Activated CD8-positive, alpha-beta memory T cell treated with anti-CD3 and anti-CD28 coated beads, Interleukin-2, amount 50 U/mL, for 24 hours (primary cell): ENCODE data around the gene MCRIP2.
"Not testable (repeated sequence)": the region's sequence is repeated elsewhere in the genome, so short reads cannot be mapped to it uniquely, and the experiment has no call there.

ENCODE experiments used
- DNase-seq: peaks from one replicate; pipeline ENCODE4 v3.0.0-alpha.2; 2020; ENCODE audit errors: extremely low read depth

The MCRIP2 gene

DNA sequence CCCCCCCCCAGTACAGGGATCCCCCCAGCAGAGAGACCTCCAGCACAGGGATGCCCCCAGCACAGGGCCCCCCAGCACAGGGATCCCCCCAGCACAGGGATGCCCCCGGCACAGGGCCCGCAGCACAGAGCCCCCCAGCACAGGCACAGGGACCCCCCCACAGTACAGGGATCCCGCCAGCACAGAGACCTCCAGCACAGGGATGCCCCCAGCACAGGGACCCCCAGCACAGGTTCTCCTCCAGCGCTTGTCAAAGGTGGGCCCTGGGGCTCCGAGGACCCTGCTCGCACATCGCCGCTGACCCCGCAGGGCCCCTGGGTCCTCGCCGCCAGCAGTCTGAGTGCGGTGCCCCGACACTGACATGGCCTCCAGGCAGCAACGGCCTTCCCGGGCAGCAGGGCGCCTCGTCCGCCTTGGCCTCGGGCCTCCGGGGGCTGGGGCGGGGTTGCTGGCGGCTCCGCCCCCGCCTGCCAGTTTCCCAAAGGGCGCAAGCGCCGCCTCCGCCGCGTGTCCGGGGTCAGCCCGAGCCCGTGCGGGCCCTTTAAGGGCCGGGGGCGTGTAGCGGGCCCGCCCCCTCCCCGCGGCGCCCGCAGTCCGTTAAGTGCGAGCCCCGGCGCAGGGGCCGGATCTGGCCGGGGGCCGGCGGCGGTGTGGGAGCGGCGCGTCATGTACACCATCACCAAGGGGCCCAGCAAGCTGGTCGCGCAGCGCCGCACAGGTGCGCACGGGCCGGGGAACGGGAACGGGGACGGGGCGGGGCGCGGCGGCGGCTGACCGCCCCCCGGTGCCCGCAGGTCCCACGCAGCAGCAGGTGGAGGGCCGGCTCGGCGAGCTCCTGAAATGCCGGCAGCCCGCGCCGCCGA, at the start of gene MCRIP2:
MCRIP2 (plus strand) TSS at position 503 of the 863 bp plus-strand sequence; CDS start at position 667, 164 bp downstream.
- no peak for DNase-seq

- no peak for DNase-seq
These were observed 49.6 kb upstream of the MCRIP2 start for GRCh38 chr16:591892-592517.

DNA sequence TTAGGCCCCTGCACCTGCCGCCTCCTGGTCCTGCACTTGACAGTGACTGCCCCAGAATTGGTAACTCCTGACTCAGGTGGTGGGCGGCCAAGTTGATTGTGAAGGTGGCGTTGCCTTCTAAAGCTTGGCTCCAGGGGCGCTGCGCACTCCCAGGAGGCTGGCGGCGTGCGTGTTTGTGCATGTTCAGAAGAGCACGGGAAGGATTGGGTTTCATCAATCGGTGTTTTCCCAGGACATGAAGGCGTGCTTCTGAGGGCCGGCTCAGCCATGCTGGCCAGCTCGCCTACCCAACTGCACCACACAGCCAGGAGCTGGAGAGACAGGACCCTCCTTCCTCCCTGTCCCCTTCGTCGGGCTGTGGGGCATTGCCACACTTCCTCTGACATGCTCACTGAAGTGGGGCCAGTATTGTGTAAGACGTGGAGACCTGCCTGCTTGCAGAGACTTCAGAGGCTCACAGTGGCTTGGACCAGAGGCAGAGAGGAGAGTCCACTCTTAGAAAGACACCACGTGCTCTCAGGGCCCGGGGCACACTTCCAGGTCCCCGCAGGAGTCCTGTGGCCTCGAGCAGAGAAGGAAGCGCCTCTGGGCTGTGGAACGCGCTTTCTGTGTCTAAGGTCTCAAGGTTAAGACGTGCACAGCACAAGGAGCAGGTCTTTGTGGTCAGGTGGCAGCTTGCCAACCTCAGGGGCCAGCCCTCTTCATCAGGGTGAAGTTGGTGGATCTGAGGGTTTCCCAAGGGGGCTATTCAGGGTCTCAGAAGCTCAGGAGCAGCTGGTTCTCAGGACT, 48.9 kb upstream of the MCRIP2 start:
- no peak for DNase-seq

DNA sequence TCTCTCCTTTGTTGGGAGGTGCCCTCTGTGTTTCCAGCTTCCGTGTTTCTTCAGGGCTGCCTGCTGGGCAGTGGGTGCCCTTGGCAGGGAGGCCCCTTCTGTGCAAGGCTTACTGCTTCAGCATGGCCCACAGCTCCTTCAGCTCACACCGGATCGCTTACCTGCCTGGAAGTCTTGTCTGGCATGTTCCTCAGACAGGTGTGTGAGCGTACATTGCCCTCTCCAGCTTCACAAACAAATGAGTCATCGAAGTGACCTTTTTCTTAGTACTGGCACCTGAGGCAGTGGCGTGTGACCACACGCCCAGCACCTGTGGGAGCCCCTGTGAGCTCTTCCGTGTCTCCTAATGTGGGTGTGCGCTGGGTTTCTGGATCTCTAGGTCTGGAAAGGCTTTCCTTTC, 48.2 kb upstream of the MCRIP2 start:
- no peak for DNase-seq

DNA sequence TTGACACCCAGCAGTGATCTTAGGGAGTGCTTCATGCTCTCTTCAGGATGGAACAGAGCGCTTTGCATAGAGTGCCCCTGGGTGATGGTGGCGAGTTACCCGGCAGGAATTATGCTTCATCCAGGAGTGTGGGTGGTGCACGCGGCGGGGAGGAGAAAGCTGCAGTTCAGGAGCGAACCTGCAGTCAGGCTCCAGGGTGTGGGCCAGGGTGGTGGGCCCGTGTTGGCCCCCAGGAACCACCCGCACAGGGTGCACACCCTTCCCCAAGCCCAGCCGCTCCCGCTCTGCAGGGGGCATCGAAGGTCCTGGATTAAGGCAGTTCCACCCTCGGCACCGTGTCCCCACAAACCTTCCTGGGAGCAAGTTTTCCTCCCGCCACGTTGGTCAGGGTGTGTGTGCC, 47.8 kb upstream of the MCRIP2 start:
- no peak for DNase-seq

- DNase-seq = no peak
These were observed 46.5 kb upstream of the MCRIP2 start for GRCh38 chr16:595094-595528.

DNA sequence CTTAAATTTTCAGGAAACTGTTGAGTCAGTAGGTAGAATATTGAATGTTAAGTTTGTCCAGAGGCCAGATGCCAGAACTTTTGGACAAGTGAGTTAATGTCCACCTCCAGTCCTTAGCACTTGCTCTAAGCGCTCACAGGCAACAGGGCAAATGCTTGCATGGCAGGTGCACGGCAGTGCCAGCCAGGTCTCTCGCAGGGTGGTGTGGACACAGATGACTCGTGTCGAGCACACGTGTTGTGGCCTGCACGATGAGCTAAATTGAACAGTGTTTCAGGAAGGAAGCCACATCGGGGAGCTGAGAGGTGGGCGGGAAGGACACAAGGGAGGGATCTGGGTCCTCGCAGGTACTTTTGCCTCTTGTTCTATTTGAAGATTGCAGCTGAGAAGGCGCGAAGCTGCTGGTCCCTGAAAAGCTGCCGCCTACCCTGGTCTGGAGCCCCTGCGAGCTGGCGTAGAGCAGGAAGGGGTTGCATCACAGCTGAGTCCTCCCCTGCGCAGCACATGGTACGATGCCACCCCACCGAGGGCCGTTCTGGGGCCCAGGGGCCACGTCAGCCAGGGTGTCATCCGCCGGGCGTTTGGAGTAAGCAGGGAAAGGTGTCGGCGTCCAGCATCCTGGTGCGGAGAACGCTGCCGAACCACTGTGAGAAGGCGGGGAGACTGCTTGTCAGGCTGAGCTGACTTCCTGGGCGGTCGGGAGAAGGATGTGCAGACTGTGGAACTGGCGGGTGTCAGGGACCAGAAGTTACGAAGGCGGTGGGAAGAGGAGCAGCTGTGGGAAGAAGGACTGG, 45.5 kb upstream of the MCRIP2 start:
- no peak for DNase-seq

DNA sequence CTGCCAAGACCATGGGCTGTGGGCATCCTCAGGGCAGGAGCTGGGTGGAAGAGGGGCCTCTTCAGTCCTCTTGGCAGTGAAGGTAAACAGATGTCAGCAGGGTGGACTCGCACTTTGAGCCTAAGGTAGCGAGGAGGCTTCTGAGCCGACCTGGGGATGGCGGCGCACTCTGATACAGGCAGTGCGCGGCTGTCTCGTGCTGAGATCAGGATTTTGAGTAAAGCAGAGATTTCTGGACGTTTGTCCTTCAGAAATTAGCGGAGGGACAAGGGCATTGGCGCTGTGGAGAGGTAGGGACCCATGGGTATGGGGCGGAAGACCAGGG, 44.9 kb upstream of the MCRIP2 start:
- DNase-seq = no peak

GRCh38 chr16:597655-598054, 44.0 kb upstream of the MCRIP2 start:
- not testable (repeated sequence) for DNase-seq

GRCh38 chr16:598823-599739, 42.5 kb upstream of the MCRIP2 start:
- DNase-seq = no peak

GRCh38 chr16:600781-601180, 40.8 kb upstream of the MCRIP2 start:
- DNase-seq = no peak

GRCh38 chr16:603933-604332, 37.7 kb upstream of the MCRIP2 start:
- no peak for DNase-seq

- DNase-seq = no peak
These were observed 34.8 kb upstream of the MCRIP2 start for GRCh38 chr16:606656-607307.

GRCh38 chr16:608019-608418, 33.6 kb upstream of the MCRIP2 start:
- no peak for DNase-seq

DNA sequence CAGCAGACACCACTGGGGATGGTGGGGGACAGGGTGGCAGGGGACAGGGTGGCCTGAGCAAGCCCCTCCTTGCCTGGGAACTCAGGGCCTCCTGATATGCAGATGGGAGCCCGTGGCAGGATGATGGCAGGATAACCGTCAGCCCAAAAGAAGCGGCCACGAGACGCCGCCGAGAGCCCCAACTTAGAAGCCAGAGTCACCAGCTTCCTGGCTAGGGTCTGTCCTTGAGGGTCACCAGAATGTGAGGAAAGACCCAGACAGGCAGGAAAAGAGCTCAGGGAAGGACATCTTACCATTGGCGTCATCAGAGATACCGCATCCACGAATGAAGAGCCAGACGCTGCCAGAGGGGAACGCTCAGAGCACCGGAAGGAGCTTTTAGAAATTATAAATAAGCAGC, 32.3 kb upstream of the MCRIP2 start:
- DNase-seq = no peak

DNA sequence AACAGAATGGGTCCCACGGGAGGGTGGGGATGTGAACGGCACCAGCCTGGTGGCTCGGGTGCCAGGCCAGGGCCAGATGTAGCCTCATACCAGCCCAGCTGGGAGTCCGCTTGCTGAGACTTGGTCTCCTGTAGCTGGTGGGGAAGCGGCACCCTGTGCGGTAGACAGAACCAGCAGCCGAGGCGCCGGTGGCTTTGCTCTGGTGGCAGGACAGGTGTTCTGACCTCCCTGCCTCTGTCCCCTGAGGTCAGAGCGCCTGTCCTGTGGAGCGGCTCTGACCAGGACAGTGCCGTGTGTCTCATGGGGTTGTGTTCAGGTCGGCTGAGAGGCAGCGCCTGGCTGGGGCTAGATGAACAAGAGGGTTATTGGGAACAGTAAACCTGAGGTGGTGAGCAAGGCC, 31.6 kb upstream of the MCRIP2 start:
- no peak for DNase-seq

DNA sequence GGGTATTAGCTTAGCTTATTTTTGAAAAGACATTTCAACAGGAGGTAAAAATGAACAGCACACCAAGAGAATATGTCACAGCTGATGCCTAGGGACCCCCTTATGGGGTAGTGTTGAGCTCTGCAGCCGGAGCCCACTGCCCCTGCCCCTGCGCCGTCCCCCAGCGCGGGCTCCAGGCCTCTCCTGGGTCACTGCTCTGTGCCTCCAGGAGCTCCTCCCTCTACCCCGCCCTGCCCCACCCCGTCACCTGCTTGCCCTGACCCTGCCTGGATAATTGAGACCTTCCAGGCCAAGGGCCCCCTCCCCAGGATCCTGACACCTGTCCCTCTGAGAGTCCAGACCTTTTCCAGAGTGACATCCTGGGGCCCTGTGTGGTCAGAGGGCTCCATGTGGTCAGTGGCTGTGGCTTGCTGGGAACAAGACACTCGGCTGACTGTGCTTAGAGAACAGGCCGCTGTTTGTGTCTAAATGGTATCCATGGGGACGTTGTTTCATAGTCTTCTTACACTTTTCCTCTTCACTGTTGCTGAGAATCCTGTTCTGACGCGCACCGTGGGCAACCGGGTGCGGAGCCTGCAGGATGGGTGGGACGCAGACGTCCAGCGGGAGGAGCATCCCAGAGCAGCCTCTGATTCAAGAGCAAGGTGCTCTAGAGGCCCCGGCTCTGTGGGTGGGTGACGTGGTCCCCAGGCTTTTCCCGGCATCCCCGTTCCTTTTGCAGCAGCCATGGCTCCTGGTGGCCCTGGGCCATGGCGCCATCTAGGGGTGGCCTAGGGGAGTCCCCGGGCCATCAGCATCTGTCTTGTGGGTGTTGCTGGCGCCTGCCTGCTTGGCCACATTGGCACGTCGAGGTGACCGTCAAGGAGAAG, 30.9 kb upstream of the MCRIP2 start:
- DNase-seq = no peak

GRCh38 chr16:615122-615521, 26.5 kb upstream of the MCRIP2 start:
- no peak for DNase-seq
